NB4 (cell line): ENCODE data around the gene FKRP.

Experiments used
- CTCF ChIP-seq: IDR thresholded peaks from one replicate; pipeline ENCODE4 v1.5.1; 2012; ENCODE audit warnings: low read depth, low read length
- POLR2A ChIP-seq: IDR thresholded peaks from 2 replicates; pipeline ENCODE4 v1.6.1; 2011; ENCODE audit warnings: mild to moderate bottlenecking; ENCODE audit not compliant: insufficient read length; ENCODE audit errors: extremely low read depth

DNA sequence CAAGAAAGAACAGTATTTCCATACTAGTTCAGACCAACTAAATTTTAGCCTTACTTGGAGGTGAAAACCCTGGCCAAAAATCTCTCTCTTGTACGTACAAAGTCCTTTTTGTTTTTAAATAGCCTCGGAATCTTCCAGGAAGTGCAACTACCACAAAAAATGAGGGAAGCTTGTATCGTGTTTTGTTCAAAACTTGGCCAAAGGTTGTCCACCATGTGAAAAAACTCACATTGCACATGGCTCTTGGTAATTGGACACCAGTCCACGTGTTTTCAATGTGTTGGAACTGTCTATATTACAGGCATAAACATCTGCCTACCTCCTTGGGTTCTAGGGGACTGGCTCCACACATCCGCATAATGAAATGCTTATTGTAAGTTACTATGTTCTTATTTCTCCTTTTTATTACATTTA lies 15.6 kb downstream of the FKRP start:
- no peak for TF ChIP-seq CTCF
- TF ChIP-seq POLR2A, result no peak
